ENCODE measurements around the gene ZNF438.
"Not testable (repeated sequence)": the region's sequence is repeated elsewhere in the genome, so short reads cannot be mapped to it uniquely, and the experiment has no call there.

ZNF438 gene

GRCh38 chr10:30984563-30985328 lies 46.9 kb downstream of the ZNF438 start:
- no peak for FAIRE-seq

- not testable (repeated sequence) for FAIRE-seq
Observed at GRCh38 chr10:30983209-30983608, 48.5 kb downstream of the ZNF438 start.

DNA sequence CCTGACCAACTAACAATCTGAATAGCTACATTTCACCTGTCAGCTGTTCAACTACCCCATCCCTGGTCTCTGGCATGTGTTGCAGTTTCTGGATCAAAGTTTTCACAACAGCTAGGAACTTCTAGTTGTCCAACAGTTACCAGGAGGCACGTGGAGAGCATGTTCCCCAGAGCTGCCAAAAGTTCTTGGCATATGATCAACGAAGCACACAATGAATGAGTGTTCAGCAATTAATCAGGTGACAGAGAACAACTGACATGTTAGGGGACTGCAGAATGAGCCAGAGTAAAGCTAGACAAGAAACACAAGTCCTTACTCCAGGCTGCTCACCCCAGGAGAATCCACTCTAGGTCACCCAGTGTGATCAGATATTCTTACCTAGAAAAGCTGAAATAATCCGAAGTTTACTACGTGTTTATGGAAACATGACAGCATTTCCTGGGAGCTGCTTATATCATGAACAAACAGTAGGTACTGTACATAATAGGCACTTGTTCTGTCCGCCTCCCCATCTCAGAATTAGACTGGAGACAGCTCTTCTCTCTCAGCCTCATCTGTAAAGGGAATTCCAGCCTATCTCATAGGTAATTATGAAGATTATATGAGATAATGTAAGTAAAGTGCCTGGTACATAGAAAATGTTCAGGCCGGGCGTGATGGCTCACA lies 50.6 kb downstream of the ZNF438 start:
- no peak for FAIRE-seq

DNA sequence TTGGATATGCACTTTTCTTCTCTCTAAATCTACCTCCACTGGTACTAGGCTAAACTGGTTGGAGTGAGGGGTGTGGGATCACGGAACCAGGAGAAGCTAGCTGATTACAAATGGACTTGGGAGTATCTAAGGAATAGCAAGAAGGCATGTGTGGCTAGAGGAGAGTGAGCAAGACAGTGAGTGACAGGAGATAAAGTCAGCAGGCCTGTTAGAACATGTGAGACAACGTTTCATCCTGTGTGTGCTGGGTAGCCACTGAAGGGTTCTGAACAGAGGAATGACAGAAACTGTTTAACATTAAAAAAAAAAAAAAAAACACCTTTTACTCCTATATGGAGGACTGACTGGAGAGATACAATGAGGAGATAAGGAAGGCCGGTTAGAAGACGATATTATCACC lies 51.7 kb downstream of the ZNF438 start:
- FAIRE-seq: no peak

DNA sequence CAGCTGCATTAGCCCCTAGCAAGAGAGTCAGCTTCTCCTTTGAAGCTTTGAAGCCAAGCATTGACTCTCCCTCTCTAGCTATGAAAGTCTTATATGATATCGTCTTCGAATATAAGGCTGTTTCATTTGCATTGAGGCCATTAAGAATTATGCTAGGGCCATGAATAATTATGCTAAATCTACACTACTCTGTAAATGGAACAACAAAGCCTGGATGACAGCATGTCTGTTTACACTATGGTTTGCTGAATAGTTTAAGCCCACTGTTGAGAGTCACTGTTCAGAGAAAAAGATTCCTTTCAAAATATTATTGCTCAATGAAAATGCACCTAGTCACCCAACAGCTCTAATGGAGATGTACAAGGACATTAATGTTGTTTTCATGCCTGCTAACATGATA lies 52.8 kb downstream of the ZNF438 start:
- no peak for FAIRE-seq

DNA sequence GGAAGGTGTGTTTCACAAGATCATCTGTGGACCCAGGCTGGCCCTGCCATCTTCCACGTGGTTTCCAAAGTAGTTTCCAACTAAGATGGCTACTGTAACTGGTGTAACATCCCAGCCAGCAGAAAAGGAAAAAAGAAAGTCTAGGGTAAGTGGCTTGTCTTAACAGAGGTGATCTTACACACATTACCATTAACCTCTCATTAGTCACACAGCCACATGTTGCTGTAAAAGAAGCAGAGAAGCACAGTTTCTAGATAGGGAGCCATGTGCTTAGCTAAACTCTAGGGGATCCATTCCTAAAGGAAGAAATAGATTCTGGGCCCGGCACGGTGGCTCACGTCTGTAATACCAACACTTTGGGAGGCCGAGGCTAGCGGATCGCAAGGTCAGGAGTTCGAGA lies 54.3 kb downstream of the ZNF438 start:
- FAIRE-seq: no peak

DNA sequence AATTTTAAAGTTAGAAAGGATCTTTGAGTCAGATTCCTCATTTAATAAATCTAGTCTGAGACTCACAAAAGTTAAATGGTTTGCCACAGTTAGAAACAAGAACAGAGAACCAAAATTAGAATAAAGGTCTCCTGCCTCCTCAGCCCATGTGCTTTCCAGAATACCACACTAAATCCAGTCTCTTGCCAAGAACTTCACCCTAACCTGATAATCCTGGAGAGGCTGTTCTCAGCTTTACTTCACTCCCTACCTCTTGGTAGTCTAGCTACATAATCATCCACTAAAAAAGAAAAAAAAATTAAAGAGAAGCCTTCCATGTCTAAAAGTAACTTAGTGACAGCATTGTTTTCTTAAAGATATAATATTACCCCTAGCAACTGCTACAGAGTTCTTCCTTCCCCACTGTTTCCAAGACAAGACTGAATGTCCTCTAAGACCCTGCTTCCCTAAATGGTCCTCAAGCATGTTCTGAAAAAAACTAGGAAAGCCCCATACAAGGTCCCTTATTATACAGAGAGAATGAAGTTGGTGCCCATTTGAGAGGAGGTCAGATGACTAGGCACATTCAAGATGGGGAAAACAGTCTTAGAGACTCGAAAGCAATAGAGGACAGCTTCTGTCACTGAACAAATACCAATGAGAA lies 56.8 kb downstream of the ZNF438 start:
- FAIRE-seq: no peak

DNA sequence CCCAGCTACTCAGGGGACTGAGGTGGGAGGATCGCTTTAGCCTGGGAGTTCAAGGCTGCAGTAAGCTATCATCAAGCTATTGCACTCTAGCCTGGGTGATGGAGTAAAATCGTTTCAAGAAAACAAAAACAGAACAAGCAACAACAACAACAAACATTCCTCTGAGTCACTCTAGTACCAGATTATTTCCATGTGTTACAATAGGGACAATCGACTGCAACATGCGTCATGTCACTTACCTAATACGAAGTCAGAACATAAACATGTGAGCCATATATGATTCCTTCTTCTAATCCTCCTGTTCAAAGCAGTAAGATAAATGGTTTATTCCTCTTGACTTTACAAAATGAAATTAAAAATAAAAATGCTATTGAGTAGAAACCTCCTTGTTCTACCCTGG lies 57.3 kb downstream of the ZNF438 start:
- peak; percentile 48 for FAIRE-seq

DNA sequence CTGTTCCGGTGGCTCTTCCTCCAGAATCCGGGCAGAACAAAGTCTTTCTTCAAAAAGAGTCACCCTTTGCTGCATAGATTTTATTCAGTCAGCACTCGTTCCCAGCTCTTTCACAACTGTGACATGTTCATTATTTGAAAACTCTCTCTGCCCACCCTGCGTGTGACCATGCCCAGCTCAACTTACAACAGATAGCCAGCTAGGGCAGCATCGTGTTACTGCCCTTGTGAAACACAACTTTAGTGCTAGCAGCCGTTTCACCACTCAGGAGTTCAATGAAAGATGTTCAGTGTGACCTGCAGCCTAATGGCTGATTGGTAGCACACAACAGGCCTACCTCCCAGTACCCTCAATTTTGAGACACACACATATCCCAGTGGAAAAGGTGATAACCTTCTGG lies 57.9 kb downstream of the ZNF438 start:
- no peak for FAIRE-seq

DNA sequence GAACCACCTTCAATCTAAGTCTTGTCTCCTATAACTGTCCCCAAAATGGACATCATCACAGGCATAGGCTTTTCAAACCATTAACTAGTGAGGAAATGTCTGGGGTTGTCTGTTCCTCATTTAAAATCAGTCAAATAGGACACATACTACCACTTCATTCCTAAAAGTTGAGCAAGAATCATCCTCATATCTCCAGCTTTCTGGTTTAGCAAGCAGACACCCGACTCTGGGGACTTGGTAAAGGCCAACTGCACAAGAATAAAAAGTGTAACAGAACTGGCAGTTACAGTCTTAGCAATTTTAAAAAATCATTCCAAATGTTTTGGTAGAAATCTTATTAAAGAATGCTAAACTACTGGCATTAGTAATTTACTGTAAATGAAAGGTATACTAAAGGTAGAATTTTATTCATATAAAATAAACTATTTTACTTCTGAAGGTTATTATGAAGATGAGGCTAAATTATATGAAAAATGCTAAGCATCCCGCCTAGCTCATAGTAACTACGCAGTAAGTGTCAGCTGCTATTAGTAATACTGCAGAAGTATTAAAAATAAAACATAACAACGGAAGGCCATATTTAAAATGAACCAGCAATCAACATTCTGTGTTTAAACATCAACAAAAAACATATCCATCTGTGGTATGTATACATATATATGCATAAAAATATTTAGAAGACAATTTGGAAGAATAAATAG lies 60.8 kb downstream of the ZNF438 start:
- no peak for FAIRE-seq

- no peak for FAIRE-seq
Observed at GRCh38 chr10:30968711-30969110, 63.0 kb downstream of the ZNF438 start.

DNA sequence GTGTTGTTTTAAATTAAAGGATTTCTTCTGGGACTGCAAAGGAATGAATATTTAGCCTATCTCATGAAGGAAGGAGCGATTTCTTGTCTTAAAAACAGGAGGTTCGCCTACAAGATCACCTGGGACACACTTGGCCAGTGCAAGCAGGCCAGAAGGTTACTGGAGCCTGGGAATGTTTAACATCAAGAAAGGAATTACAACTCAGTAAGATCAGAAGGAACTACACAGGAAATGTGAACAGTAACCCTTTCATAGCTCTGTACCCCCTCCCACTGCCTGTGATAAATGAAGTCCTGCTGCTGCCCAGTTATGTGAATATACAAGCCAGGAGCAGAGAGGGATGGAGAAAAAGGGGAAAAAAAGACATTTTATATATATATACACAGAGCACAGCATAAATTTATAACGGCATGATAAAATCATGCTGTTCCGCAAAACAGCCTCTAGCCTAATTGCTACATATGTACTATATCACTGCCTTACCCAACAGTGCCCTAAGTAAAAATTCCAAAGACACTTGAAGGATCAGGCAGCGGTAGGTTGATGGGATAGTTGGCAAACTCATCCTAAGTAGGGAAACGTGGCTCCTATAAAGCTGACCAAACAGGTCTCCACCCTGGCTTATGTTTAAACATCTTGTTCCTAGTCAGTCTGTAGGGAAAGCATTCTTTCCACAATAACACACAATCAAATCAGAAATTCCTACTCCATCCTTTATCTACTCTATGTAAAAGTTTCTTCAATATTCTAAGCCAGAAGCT lies 63.8 kb downstream of the ZNF438 start:
- no peak for FAIRE-seq

GRCh38 chr10:30963992-30964930 lies 67.4 kb downstream of the ZNF438 start:
- no peak for FAIRE-seq

DNA sequence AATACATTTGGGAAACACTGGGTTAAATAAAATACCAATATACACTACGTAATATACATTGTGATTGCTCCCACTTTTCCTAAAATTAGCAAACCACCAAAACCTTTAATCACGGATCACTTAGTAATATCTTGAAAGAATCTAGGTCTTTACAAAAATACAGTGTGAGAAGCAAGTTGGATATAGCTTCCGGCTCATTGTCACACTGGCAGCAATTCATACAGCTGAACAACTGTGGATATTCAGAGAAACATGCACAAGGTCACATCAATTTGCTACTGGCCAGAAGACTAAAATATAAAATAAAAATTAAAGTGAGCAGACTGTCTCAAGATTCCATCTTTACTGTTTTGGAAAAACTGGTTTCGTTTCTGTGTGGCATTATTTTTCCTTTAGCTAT lies 69.1 kb downstream of the ZNF438 start:
- FAIRE-seq: no peak

GRCh38 chr10:30959836-30960210 lies 71.8 kb downstream of the ZNF438 start:
- no peak for FAIRE-seq

DNA sequence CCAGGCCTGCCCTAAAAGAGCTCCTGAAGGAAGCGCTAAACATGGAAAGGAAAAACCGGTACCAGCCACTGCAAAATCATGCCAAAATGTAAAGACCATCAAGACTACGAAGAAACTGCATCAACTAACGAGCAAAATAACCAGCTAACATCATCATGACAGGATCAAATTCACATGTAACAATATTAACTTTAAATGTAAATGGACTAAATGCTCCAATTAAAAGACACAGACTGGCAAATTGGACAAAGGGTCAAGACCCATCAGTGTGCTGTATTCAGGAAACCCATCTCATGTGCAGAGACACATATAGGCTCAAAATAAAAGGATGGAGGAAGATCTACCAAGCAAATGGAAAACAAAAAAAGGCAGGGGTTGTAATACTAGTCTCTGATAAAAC lies 82.4 kb downstream of the ZNF438 start:
- not testable (repeated sequence) for FAIRE-seq

DNA sequence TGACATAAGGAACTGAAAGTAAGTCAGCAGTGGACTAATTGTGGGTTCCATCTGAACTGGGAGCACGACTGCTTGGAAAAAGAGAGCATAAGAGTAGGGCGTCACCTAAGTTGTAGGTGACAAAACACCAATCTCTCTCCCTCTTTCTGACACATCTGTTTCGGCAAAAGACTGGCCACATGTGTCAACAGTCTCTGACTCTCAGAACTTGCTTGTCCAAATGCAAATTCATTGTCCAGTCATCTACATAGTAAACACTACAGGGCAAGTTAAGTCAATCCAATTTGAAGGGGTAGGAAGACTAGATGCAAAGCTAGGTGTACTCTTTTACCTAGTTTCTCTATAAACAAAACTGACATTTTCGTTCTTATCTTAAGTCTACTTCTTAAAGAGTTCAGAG lies 87.7 kb downstream of the ZNF438 start:
- no peak for FAIRE-seq

DNA sequence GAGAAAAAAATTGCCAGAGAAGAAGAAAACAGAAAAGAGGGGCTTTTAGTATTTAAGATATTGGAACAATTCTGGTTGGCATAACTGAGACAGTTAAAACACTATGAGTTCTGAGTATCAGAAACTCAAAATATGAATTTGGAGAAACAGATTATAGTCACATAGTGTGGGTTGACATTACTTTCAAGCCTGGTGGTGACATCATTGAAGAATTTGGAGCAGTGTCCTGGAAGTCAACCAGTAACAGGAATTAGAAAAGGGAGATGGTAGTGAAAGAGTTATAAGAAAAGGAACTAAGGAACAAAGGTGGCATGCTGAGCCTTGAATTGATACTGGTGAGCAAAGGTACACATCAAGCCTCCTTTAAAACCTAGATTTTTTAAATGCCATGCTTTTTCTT lies 88.2 kb downstream of the ZNF438 start:
- FAIRE-seq: no peak

DNA sequence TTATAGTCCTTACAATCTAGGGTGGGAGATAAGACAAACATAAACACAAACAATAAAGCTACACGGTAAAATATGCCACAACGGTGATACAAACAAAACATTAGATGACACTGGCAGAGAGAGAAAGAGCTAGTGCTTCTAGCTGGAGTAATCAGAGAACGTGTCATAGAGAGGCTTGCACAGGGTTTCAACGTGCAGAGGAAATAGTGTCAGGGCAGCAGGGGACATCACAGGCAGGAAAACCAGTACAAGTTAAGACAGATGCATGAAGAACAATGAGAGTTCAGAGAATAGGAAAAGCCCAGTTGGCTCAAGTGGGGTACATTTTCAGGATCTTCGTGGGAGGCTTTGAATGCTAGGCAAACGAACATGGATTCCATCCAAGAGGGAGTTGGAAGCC lies 91.4 kb downstream of the ZNF438 start:
- FAIRE-seq: no peak

DNA sequence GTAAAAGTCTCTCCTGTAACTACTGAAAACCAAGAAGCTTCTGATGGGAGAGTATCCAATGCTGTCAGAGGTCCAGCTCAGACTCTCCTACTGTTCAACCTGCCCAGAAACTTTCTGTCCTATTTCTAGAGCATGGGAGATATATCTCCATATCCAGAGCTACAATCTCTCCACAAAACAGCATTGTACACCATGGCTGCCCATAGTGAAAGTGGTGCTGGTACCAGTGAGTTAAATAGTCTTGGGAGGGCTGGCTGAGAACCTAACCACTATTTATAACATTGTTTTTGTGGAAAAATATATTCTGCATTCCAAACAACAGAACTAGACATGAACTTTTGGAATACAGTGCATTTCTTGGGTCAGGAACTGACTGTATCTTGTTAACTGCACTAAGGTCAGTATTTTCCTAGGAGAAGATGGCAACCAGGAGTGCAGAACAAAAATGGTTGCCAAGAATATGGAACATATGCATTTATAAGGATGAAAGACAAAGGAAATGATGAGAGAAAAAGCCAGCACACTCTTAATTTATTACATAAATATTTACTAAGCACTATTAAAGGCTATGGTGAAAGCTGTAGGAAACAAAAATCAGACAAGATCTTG lies 91.9 kb downstream of the ZNF438 start:
- FAIRE-seq: no peak

- no peak for FAIRE-seq
Observed at GRCh38 chr10:30935078-30935477, 96.6 kb downstream of the ZNF438 start.
